B cell (primary cell): Measurements from ENCODE around the gene B3GNT7.

Experiments
- EZH2 ChIP-seq: IDR thresholded peaks from 2 replicates; pipeline ENCODE4 v1.6.1; 2012; ENCODE audit warnings: borderline replicate concordance, low read depth, mild to moderate bottlenecking, moderate library complexity, low read length; ENCODE audit not compliant: insufficient read depth, poor library complexity, severe bottlenecking
- TF ChIP-seq, protein P1 (sequence below): fragments of 200-600 bp; IDR thresholded peaks from one replicate; pipeline ENCODE4 v1.8.0; 2022; ENCODE audit warnings: antibody characterized with exemption, mild to moderate bottlenecking

GRCh38 chr2:231390667-231391066 lies 4.8 kb upstream of the B3GNT7 start:
- TF ChIP-seq, protein P1, sequence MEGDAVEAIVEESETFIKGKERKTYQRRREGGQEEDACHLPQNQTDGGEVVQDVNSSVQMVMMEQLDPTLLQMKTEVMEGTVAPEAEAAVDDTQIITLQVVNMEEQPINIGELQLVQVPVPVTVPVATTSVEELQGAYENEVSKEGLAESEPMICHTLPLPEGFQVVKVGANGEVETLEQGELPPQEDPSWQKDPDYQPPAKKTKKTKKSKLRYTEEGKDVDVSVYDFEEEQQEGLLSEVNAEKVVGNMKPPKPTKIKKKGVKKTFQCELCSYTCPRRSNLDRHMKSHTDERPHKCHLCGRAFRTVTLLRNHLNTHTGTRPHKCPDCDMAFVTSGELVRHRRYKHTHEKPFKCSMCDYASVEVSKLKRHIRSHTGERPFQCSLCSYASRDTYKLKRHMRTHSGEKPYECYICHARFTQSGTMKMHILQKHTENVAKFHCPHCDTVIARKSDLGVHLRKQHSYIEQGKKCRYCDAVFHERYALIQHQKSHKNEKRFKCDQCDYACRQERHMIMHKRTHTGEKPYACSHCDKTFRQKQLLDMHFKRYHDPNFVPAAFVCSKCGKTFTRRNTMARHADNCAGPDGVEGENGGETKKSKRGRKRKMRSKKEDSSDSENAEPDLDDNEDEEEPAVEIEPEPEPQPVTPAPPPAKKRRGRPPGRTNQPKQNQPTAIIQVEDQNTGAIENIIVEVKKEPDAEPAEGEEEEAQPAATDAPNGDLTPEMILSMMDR: no peak
- no peak for TF ChIP-seq EZH2
